Measurements from ENCODE around the gene KRTAP6-3. TPM values are rescaled to one million over a fixed set of nuclear protein-coding genes. Genes with fewer than 3 reads are reported as not detected.

KRTAP6-3 gene
- not detected in 2 replicates for total RNA-seq (ENCODE audit: low replicate concordance)

GRCh38 chr21:30592140-30592539 lies at the start of gene KRTAP6-3:
TSS of gene KRTAP6-3 (plus strand) at chr21:30592440. CDS start at chr21:30592446, 6 bp downstream.

GRCh38 chr21:30561264-30561895 lies 30.9 kb upstream of the KRTAP6-3 start, which contains the start of gene KRTAP19-7:
TSS of gene KRTAP19-7 (minus strand) at chr21:30561314. CDS start at chr21:30561289, 25 bp downstream.

GRCh38 chr21:30590297-30590696 lies 1.9 kb upstream of the KRTAP6-3 start, which contains the start of gene KRTAP22-2:
TSS of gene KRTAP22-2 (minus strand) at chr21:30590397.

GRCh38 chr21:30598802-30599201 lies 6.6 kb downstream of the KRTAP6-3 start, which contains the start of gene KRTAP6-2:
TSS of gene KRTAP6-2 (minus strand) at chr21:30598902. CDS start at chr21:30598874, 28 bp downstream.

GRCh38 chr21:30600787-30601186 lies 8.5 kb downstream of the KRTAP6-3 start, which contains the start of gene KRTAP22-1:
TSS of gene KRTAP22-1 (plus strand) at chr21:30601087.

GRCh38 chr21:30613836-30614235 lies 21.6 kb downstream of the KRTAP6-3 start, which contains the start of gene KRTAP6-1:
TSS of gene KRTAP6-1 (minus strand) at chr21:30613930. CDS start at chr21:30613904, 26 bp downstream.

GRCh38 chr21:30616125-30616524 lies 23.9 kb downstream of the KRTAP6-3 start, which contains the start of gene KRTAP20-1:
TSS of gene KRTAP20-1 (plus strand) at chr21:30616425. CDS start at chr21:30616455, 30 bp downstream.

GRCh38 chr21:30620522-30620921 lies 28.3 kb downstream of the KRTAP6-3 start, which contains the start of gene KRTAP20-4:
TSS of gene KRTAP20-4 (plus strand) at chr21:30620627.

GRCh38 chr21:30634906-30635305 lies 42.7 kb downstream of the KRTAP6-3 start, which contains the start of gene KRTAP20-2:
TSS of gene KRTAP20-2 (plus strand) at chr21:30635206. CDS start at chr21:30635264, 58 bp downstream.

GRCh38 chr21:30642564-30642963 lies 50.3 kb downstream of the KRTAP6-3 start, which contains the start of gene KRTAP20-3:
TSS of gene KRTAP20-3 (plus strand) at chr21:30642864.

Other genes starting within 250 kb of the KRTAP6-3 start
- gene KRTAP23-1, start 243.8 kb upstream of the KRTAP6-3 start, total RNA-seq (ENCODE audit: low replicate concordance) = not detected in 2 replicates
- gene KRTAP13-2, start 220.2 kb upstream of the KRTAP6-3 start, total RNA-seq (ENCODE audit: low replicate concordance) = not detected in 2 replicates
- gene KRTAP13-1, start 196.4 kb upstream of the KRTAP6-3 start, total RNA-seq (ENCODE audit: low replicate concordance) = not detected in 2 replicates
- gene KRTAP13-3, start 166.5 kb upstream of the KRTAP6-3 start, total RNA-seq (ENCODE audit: low replicate concordance) = not detected in 2 replicates
- gene KRTAP13-4, start 162.2 kb upstream of the KRTAP6-3 start, total RNA-seq (ENCODE audit: low replicate concordance) = not detected in 2 replicates
- gene KRTAP15-1, start 152.2 kb upstream of the KRTAP6-3 start, total RNA-seq (ENCODE audit: low replicate concordance) = not detected in 2 replicates
- gene KRTAP19-1, start 112.1 kb upstream of the KRTAP6-3 start, total RNA-seq (ENCODE audit: low replicate concordance) = not detected in 2 replicates
- not detected in 2 replicates for gene KRTAP19-2, start 105.0 kb upstream of the KRTAP6-3 start, total RNA-seq (ENCODE audit: low replicate concordance)
- not detected in 2 replicates for gene KRTAP19-3, start 100.4 kb upstream of the KRTAP6-3 start, total RNA-seq (ENCODE audit: low replicate concordance)
- not detected in 2 replicates for gene KRTAP19-4, start 95.3 kb upstream of the KRTAP6-3 start, total RNA-seq (ENCODE audit: low replicate concordance)
- gene KRTAP19-5, start 90.3 kb upstream of the KRTAP6-3 start, total RNA-seq (ENCODE audit: low replicate concordance) = not detected in 2 replicates
- gene KRTAP19-6, start 50.6 kb upstream of the KRTAP6-3 start, total RNA-seq (ENCODE audit: low replicate concordance) = not detected in 2 replicates
- not detected in 2 replicates for gene KRTAP19-7, start 31.1 kb upstream of the KRTAP6-3 start, total RNA-seq (ENCODE audit: low replicate concordance)
- not detected in 2 replicates for gene KRTAP22-2, start 2.0 kb upstream of the KRTAP6-3 start, total RNA-seq (ENCODE audit: low replicate concordance)
- gene KRTAP6-2, start 6.5 kb downstream of the KRTAP6-3 start, total RNA-seq (ENCODE audit: low replicate concordance) = not detected in 2 replicates
- not detected in 2 replicates for gene KRTAP22-1, start 8.6 kb downstream of the KRTAP6-3 start, total RNA-seq (ENCODE audit: low replicate concordance)
- gene KRTAP6-1, start 21.5 kb downstream of the KRTAP6-3 start, total RNA-seq (ENCODE audit: low replicate concordance) = not detected in 2 replicates
- not detected in 2 replicates for gene KRTAP20-1, start 24.0 kb downstream of the KRTAP6-3 start, total RNA-seq (ENCODE audit: low replicate concordance)
- not detected in 2 replicates for gene KRTAP20-4, start 28.2 kb downstream of the KRTAP6-3 start, total RNA-seq (ENCODE audit: low replicate concordance)
- not detected in 2 replicates for gene KRTAP20-2, start 42.8 kb downstream of the KRTAP6-3 start, total RNA-seq (ENCODE audit: low replicate concordance)
- not detected in 2 replicates for gene KRTAP20-3, start 50.4 kb downstream of the KRTAP6-3 start, total RNA-seq (ENCODE audit: low replicate concordance)
- gene KRTAP21-3, start 126.3 kb downstream of the KRTAP6-3 start, total RNA-seq (ENCODE audit: low replicate concordance) = not detected in 2 replicates
- not detected in 2 replicates for gene KRTAP21-2, start 154.8 kb downstream of the KRTAP6-3 start, total RNA-seq (ENCODE audit: low replicate concordance)
- gene KRTAP21-1, start 163.0 kb downstream of the KRTAP6-3 start, total RNA-seq (ENCODE audit: low replicate concordance) = not detected in 2 replicates
- gene KRTAP8-1, start 220.8 kb downstream of the KRTAP6-3 start, total RNA-seq (ENCODE audit: low replicate concordance) = not detected in 2 replicates
- gene KRTAP7-1, start 237.3 kb downstream of the KRTAP6-3 start, total RNA-seq (ENCODE audit: low replicate concordance) = not detected in 2 replicates

Measured in smooth muscle cell of the coronary artery (primary cell).